Endothelial cell of umbilical vein (primary cell): Measurements from ENCODE around the gene ZNF571. TPM values are rescaled to one million over a fixed set of nuclear protein-coding genes. Genes with fewer than 3 reads are reported as not detected.

Experiments
- BruUV-seq: library from RNA; stranded (reverse); fragments of 400-500 nt; replicated peaks from 2 replicates; lab custom pipeline; 2021; lab: Mats Ljungman, UMichigan
- CTCF ChIA-PET: fragments of 300-600, 350-600 bp; sonication (Branson Sonifier 250); formaldehyde crosslinking; loops from one replicate; lab custom pipeline; 2021; ENCODE audit warnings: antibody characterized with exemption, inconsistent platforms; lab: Charles Lee
- POLR2A ChIA-PET: fragments of 300-600, 350-600 bp; sonication (Branson Sonifier 250); formaldehyde crosslinking; loops from one replicate; lab custom pipeline; 2021; ENCODE audit warnings: antibody characterized with exemption, inconsistent platforms; lab: Charles Lee
- DNase-seq: peaks from one replicate; pipeline ENCODE4 v3.0.0-alpha.2; 2011; ENCODE audit warnings: low read depth, low spot score
- FAIRE-seq: peaks from 2 replicates; lab custom pipeline; 2011; peaks lifted over from hg19 to GRCh38; lab: Jason Lieb, UNC
- H2AFZ ChIP-seq: 2 replicates; pipeline ENCODE4 v1.6.0; 2012; ENCODE audit warnings: low read depth, low read length, control low read depth, inconsistent platforms
- H3K27ac ChIP-seq: 2 replicates; pipeline ENCODE4 v1.5.1; 2011; ENCODE audit warnings: low read depth, mild to moderate bottlenecking, control low read depth, low read length, moderate library complexity; ENCODE audit not compliant: insufficient read depth
- H3K27me3 ChIP-seq, 2 experiments: 2 replicates each; pipeline versions ENCODE4 v1.6.0 to v1.6.1; 2011; ENCODE audit warnings: low read length in 2 of 2, mixed read lengths in 1 of 2; ENCODE audit not compliant: control insufficient read depth in 2 of 2, insufficient read depth in 2 of 2
- H3K36me3 ChIP-seq, 2 experiments: 2 replicates in 1 of 2; 3 replicates in 1 of 2; pipeline ENCODE4 v1.5.1; 2011; ENCODE audit warnings: low read length in 2 of 2, mild to moderate bottlenecking in 1 of 2, moderate library complexity in 1 of 2; ENCODE audit not compliant: control insufficient read depth in 2 of 2, insufficient read depth in 2 of 2; ENCODE audit errors: extremely low read depth in 1 of 2
- H3K4me1 ChIP-seq: 3 replicates; pipeline ENCODE4 v1.5.1; 2011; ENCODE audit warnings: mild to moderate bottlenecking, low read length; ENCODE audit not compliant: control insufficient read depth, insufficient read depth; ENCODE audit errors: extremely low read depth
- H3K4me2 ChIP-seq: 2 replicates; pipeline ENCODE4 v1.6.1; 2011; ENCODE audit warnings: low read length, control low read depth, mixed read lengths; ENCODE audit not compliant: insufficient read depth
- H3K4me3 ChIP-seq, 3 experiments: fragments of 200-600 bp in 1 of 3; sonication (generic), shearing (Covaris generic) in 1 of 3; replicated peaks in 1 of 3; 2 replicates each; pipeline ENCODE4 v1.5.1; 2011 to 2016; ENCODE audit warnings: control low read depth in 3 of 3, low read length in 3 of 3, mild to moderate bottlenecking in 2 of 3, inconsistent platforms in 1 of 3, low read depth in 1 of 3, moderate library complexity in 1 of 3; ENCODE audit not compliant: insufficient read depth in 1 of 3
- H3K79me2 ChIP-seq: 2 replicates; pipeline ENCODE4 v1.6.0; 2012; ENCODE audit warnings: low read length, inconsistent platforms; ENCODE audit not compliant: control insufficient read depth, insufficient read depth
- H3K9ac ChIP-seq: replicated peaks from 2 replicates; pipeline ENCODE3; 2011; ENCODE audit warnings: low read length, control low read depth; ENCODE audit not compliant: insufficient read depth; ENCODE audit errors: extremely low read depth
- H3K9me1 ChIP-seq: replicated peaks from 3 replicates; pipeline ENCODE4 v1.6.0; 2011; ENCODE audit warnings: mild to moderate bottlenecking, low read length; ENCODE audit not compliant: control insufficient read depth, insufficient read depth; ENCODE audit errors: extremely low read depth
- H3K9me3 ChIP-seq: replicated peaks from 2 replicates; pipeline ENCODE4 v1.5.1; 2012; ENCODE audit warnings: low read length, inconsistent platforms; ENCODE audit not compliant: control insufficient read depth, insufficient read depth
- H4K20me1 ChIP-seq: replicated peaks from 2 replicates; pipeline ENCODE3; 2011; ENCODE audit warnings: mild to moderate bottlenecking, low read length; ENCODE audit not compliant: control insufficient read depth, insufficient read depth; ENCODE audit errors: extremely low read depth
- EZH2 ChIP-seq: IDR thresholded peaks from 2 replicates; pipeline ENCODE4 v1.6.1; 2012; ENCODE audit warnings: borderline replicate concordance, low read depth, mild to moderate bottlenecking, moderate library complexity, low read length, inconsistent platforms; ENCODE audit not compliant: severe bottlenecking
- FOS ChIP-seq: IDR thresholded peaks from 2 replicates; pipeline ENCODE4 v1.6.1; 2011; ENCODE audit warnings: mild to moderate bottlenecking, low read length, moderate library complexity, borderline replicate concordance; ENCODE audit not compliant: insufficient read depth
- GATA2 ChIP-seq: IDR thresholded peaks from 2 replicates; pipeline ENCODE4 v1.7.0; 2011; ENCODE audit warnings: low read depth, mild to moderate bottlenecking, moderate library complexity, mixed read lengths, low read length; ENCODE audit not compliant: insufficient read length, insufficient read depth
- JUN ChIP-seq: IDR thresholded peaks from 2 replicates; pipeline ENCODE4 v1.6.1; 2011; ENCODE audit warnings: borderline replicate concordance, low read depth; ENCODE audit not compliant: insufficient read length, insufficient read depth
- MAX ChIP-seq: IDR thresholded peaks from 2 replicates; pipeline ENCODE4 v1.6.1; 2011; ENCODE audit not compliant: insufficient read depth, insufficient read length
- MYC ChIP-seq: IDR thresholded peaks from one replicate; pipeline ENCODE4 v1.6.1; 2011; ENCODE audit warnings: mild to moderate bottlenecking, low read depth, low read length
- POLR2A ChIP-seq: IDR thresholded peaks from 2 replicates; pipeline ENCODE4 v1.6.1; 2012; ENCODE audit warnings: low read depth, mild to moderate bottlenecking, control low read depth, low read length
- POLR2AphosphoS5 ChIP-seq: IDR thresholded peaks from 2 replicates; pipeline ENCODE4 v1.6.1; 2012; ENCODE audit warnings: low read depth, mild to moderate bottlenecking, control low read depth, low read length, moderate library complexity; ENCODE audit not compliant: insufficient read depth
- dilution Hi-C: fragments of 300-500 bp; cut with MboI; formaldehyde crosslinking; loops from one replicate; pipeline ENCODE4 v1.15.0; 2019; ENCODE audit warnings: low sequenced_read_pairs; ENCODE audit not compliant: extremely low pct_ligation_motif_present
- intact Hi-C: fragments of 100-400 bp; cut with micrococcal nuclease; formaldehyde crosslinking; loops from one replicate; pipeline ENCODE4 v1.10.0; 2022
- polyA plus RNA-seq, 4 experiments: library from polyadenylated mRNA; depleted of rRNA in 3 of 4; stranded (reverse) in 3 of 4; unstranded in 1 of 4; fragments of >200 nt; gene quantifications; 2 replicates each; pipeline versions ENCODE4 v1.2.1 to v1.2.3, GENCODE V29; 2011 to 2012; ENCODE audit warnings: missing spikeins in 1 of 4
- total RNA-seq: library from RNA; stranded (reverse); gene quantifications from 2 replicates; pipeline ENCODE4 v1.2.3, GENCODE V29; 2021
- TF ChIP-seq, protein P1 (sequence below), 2 donors: IDR thresholded peaks; 1 replicate in 1 of 2; 2 replicates in 1 of 2; pipeline ENCODE4 v1.5.1; 2011; ENCODE audit warnings: low read length in 2 of 2, mild to moderate bottlenecking in 2 of 2, moderate library complexity in 2 of 2, control low read depth in 1 of 2, inconsistent platforms in 1 of 2, low read depth in 1 of 2; ENCODE audit not compliant: insufficient read depth in 1 of 2; ENCODE audit errors: extremely low read depth in 1 of 2

The ZNF571 gene
- total and polyA plus RNA-seq, 2 donors (not counting 3 experiments of a cell fraction or from before 2014, with no cell fraction given): 0.70 to 2.1 TPM

GRCh38 chr19:37635076-37636056 lies 40.8 kb upstream of the ZNF571 start:
- H3K4me1 ChIP-seq: no peaks in the 10 kb centered on the region
- no peak overlapping the region for H3K4me3 ChIP-seq
- DNase-seq: no peak
- no peak for FAIRE-seq
- no TSS peak for BruUV-seq
- H3K27me3 ChIP-seq: no peaks in the 10 kb centered on the region
- dilution Hi-C loops (no loop called here), intact Hi-C loops (no loop called here)
- TF ChIP-seq POLR2A: no peak
- no peak for TF ChIP-seq JUN
- TF ChIP-seq, protein P1, sequence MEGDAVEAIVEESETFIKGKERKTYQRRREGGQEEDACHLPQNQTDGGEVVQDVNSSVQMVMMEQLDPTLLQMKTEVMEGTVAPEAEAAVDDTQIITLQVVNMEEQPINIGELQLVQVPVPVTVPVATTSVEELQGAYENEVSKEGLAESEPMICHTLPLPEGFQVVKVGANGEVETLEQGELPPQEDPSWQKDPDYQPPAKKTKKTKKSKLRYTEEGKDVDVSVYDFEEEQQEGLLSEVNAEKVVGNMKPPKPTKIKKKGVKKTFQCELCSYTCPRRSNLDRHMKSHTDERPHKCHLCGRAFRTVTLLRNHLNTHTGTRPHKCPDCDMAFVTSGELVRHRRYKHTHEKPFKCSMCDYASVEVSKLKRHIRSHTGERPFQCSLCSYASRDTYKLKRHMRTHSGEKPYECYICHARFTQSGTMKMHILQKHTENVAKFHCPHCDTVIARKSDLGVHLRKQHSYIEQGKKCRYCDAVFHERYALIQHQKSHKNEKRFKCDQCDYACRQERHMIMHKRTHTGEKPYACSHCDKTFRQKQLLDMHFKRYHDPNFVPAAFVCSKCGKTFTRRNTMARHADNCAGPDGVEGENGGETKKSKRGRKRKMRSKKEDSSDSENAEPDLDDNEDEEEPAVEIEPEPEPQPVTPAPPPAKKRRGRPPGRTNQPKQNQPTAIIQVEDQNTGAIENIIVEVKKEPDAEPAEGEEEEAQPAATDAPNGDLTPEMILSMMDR (IDR thresholded peaks at IDR 0.05; ENCODE audit: extremely low read depth in 1 of 2, insufficient read depth in 1 of 2, low read depth in 1 of 2, low read length in 2 of 2): no peak
- TF ChIP-seq MYC: no peak
- TF ChIP-seq POLR2AphosphoS5: no peak
- TF ChIP-seq GATA2: no peak
- no peak for TF ChIP-seq MAX
- no peak for TF ChIP-seq EZH2
- no peak for TF ChIP-seq FOS
- H3K9ac ChIP-seq: no peak overlapping the region
- H3K79me2 ChIP-seq: no peaks in the 10 kb centered on the region
- ChIA-PET POLR2A (no interaction called here), CTCF (no interaction called here)
- no peak overlapping the region for H3K4me2 ChIP-seq
- H3K9me3 ChIP-seq: peaks cover 10% of the 10 kb centered on the region
- no peaks in the 10 kb centered on the region for H4K20me1 ChIP-seq
- H3K36me3 ChIP-seq: peaks cover 3 to 7% of the 10 kb centered on the region in 2 experiments
- no peaks in the 10 kb centered on the region for H3K9me1 ChIP-seq
- H2AFZ ChIP-seq: no peak overlapping the region
- no peak overlapping the region for H3K27ac ChIP-seq
